K562 (cell line): ENCODE data around the gene DELE1. TPM values are rescaled to one million over a fixed set of nuclear protein-coding genes. Genes with fewer than 3 reads are reported as not detected.

Experiments used
- ATAC-seq: fragments of 200-7000 bp; cut with Tn5 transposase; 3 replicates; pipeline ENCODE4 v1.9.1; 2020; ENCODE audit warnings: moderate library complexity
- BruUV-seq: library from RNA; stranded (reverse); fragments of 400-500 nt; replicated peaks from 2 replicates; lab custom pipeline; 2021; lab: Mats Ljungman, UMichigan
- CTCF ChIA-PET: fragments of 300-600 bp; formaldehyde crosslinking; extraction: SDS; loops from one replicate; lab custom pipeline; 2021; ENCODE audit warnings: low intra/inter-chr PET ratio; lab: Yijun Ruan, JAX
- POLR2A ChIA-PET: fragments of 300-600, 350-650 bp; sonication (Branson Sonifier 250); formaldehyde crosslinking; extraction: SDS; loops from one replicate; lab custom pipeline; 2021; ENCODE audit warnings: antibody characterized with exemption, inconsistent platforms; lab: Yijun Ruan, JAX
- DNase-seq, 4 experiments: peaks; one replicate each; pipeline versions ENCODE4 v3.0.0 to v3.0.0-alpha.2; 2011 to 2018; ENCODE audit warnings: low spot score in 3 of 4, mixed read lengths in 3 of 4; ENCODE audit errors: extremely low read depth in 1 of 4
- FAIRE-seq: peaks from 2 replicates; lab custom pipeline; 2011; peaks lifted over from hg19 to GRCh38; lab: Jason Lieb, UNC
- H2AFZ ChIP-seq: 2 replicates; pipeline ENCODE4 v1.6.0; 2011; ENCODE audit warnings: low read depth, low read length, control low read depth, inconsistent platforms
- H3K27ac ChIP-seq: fragments of 200-600 bp; 3 replicates; pipeline ENCODE4 v1.8.0; 2011; ENCODE audit warnings: low read depth, mild to moderate bottlenecking, control low read depth, inconsistent platforms, low read length, moderate library complexity, mixed read lengths; ENCODE audit errors: extremely low read depth
- H3K27me3 ChIP-seq, 2 experiments: fragments of 300-600 bp in 1 of 2; 2 replicates in 1 of 2; 3 replicates in 1 of 2; pipeline versions ENCODE4 v1.6.0 to v1.8.0; 2011; ENCODE audit warnings: inconsistent platforms in 2 of 2, low read length in 2 of 2, mild to moderate bottlenecking in 1 of 2, mixed read lengths in 1 of 2, moderate library complexity in 1 of 2; ENCODE audit not compliant: control insufficient read depth in 2 of 2, insufficient read depth in 2 of 2
- H3K36me3 ChIP-seq: fragments of 300-600 bp; 3 replicates; pipeline ENCODE4 v1.8.0; 2011; ENCODE audit warnings: mild to moderate bottlenecking, low read length, inconsistent platforms; ENCODE audit not compliant: control insufficient read depth, insufficient read depth
- H3K4me1 ChIP-seq, 2 experiments: fragments of 200-600 bp in 1 of 2; replicated peaks in 1 of 2; 2 replicates in 1 of 2; 3 replicates in 1 of 2; pipeline versions ENCODE4 v1.5.1 to v1.8.0; 2011; ENCODE audit warnings: inconsistent platforms in 2 of 2, low read length in 2 of 2, mild to moderate bottlenecking in 1 of 2, mixed read lengths in 1 of 2, moderate library complexity in 1 of 2; ENCODE audit not compliant: control insufficient read depth in 2 of 2, insufficient read depth in 2 of 2
- H3K4me2 ChIP-seq: 2 replicates; pipeline ENCODE4 v1.6.1; 2011; ENCODE audit warnings: low read length, control low read depth, inconsistent platforms, mixed read lengths; ENCODE audit not compliant: insufficient read depth
- H3K4me3 ChIP-seq: fragments of 200-600 bp; sonication (generic), shearing (Covaris generic); 2 replicates; pipeline ENCODE4 v1.5.1; 2016; ENCODE audit warnings: control low read depth, inconsistent platforms
- H3K79me2 ChIP-seq: fragments of 200-600 bp; 3 replicates; pipeline ENCODE4 v1.8.0; 2011; ENCODE audit warnings: low read length, inconsistent platforms; ENCODE audit not compliant: control insufficient read depth, insufficient read depth
- H3K9ac ChIP-seq, 2 experiments: 2 replicates each; pipeline versions ENCODE4 v1.6.0 to v1.6.1; 2011; ENCODE audit warnings: low read depth in 2 of 2, low read length in 2 of 2, control low read depth in 1 of 2, inconsistent platforms in 1 of 2, mild to moderate bottlenecking in 1 of 2, mixed read lengths in 1 of 2; ENCODE audit not compliant: insufficient read depth in 1 of 2
- H3K9me1 ChIP-seq: one replicate; pipeline ENCODE4 v1.6.0; 2011; ENCODE audit warnings: inconsistent platforms, mild to moderate bottlenecking, low read length, moderate library complexity; ENCODE audit not compliant: control insufficient read depth, insufficient read depth
- H3K9me3 ChIP-seq: replicated peaks from 2 replicates; pipeline ENCODE4 v1.5.1; 2011; ENCODE audit warnings: low read depth, low read length, inconsistent platforms; ENCODE audit not compliant: control insufficient read depth, insufficient read depth
- H4K20me1 ChIP-seq: replicated peaks from 2 replicates; pipeline ENCODE4 v1.6.1; 2011; ENCODE audit warnings: low read length, inconsistent platforms, mixed read lengths; ENCODE audit not compliant: control insufficient read depth, insufficient read depth
- BACH1 ChIP-seq: fragments of 200-800 bp; sonication (Bioruptor generic); IDR thresholded peaks from 2 replicates; pipeline ENCODE4 v1.6.1; 2016; ENCODE audit warnings: missing genetic modification characterization, missing compliant biosample characterization
- ETS2 ChIP-seq: IDR thresholded peaks from 2 replicates; pipeline ENCODE4 v1.6.1; 2016; ENCODE audit warnings: borderline replicate concordance, missing genetic modification characterization, mild to moderate bottlenecking, moderate library complexity, missing compliant biosample characterization; ENCODE audit not compliant: poor library complexity, severe bottlenecking
- NELFE ChIP-seq: IDR thresholded peaks from 2 replicates; pipeline ENCODE4 v1.6.1; 2011; ENCODE audit warnings: mild to moderate bottlenecking; ENCODE audit not compliant: insufficient read depth, insufficient read length
- SIRT6 ChIP-seq: IDR thresholded peaks from one replicate; pipeline ENCODE4 v1.6.1; 2012; ENCODE audit warnings: low read depth, mild to moderate bottlenecking, control low read depth, inconsistent platforms, low read length, moderate library complexity
- TARDBP ChIP-seq: fragments of 450-650 bp; IDR thresholded peaks from 2 replicates; pipeline ENCODE4 v1.6.1; 2016
- TGIF2 ChIP-seq: sonication (generic); formaldehyde crosslinking; IDR thresholded peaks from 2 replicates; pipeline ENCODE4 v1.8.1; 2022; ENCODE audit warnings: mild to moderate bottlenecking, missing genetic modification reagents, moderate library complexity
- ZNF146 ChIP-seq: IDR thresholded peaks from one replicate; pipeline ENCODE4 v1.6.1; 2018; ENCODE audit warnings: missing compliant biosample characterization; ENCODE audit not compliant: unreplicated experiment
- WGBS: fragments of 100-300 bp; shearing (Covaris generic); methylation state at CpG from one replicate; pipeline ENCODE4 v1.1.6; 2016; ENCODE audit warnings: low coverage, mixed read lengths; ENCODE audit not compliant: insufficient coverage; ENCODE audit errors: missing lambda C conversion rate; 5-methylcytosine and 5-hydroxymethylcytosine counted together
- in situ Hi-C: fragments of 300-500 bp; cut with MboI; formaldehyde crosslinking; loops from 4 replicates; pipeline ENCODE4 v1.15.0; 2018; ENCODE audit warnings: inconsistent platforms, mixed read lengths
- intact Hi-C: fragments of 100-400 bp; cut with micrococcal nuclease; formaldehyde crosslinking; loops from 2 replicates; pipeline ENCODE4 v1.14.2; 2022
- polyA plus RNA-seq, 8 experiments: library from polyadenylated mRNA; depleted of rRNA in 4 of 8; stranded (reverse) in 5 of 8; unstranded in 3 of 8; fragments of >200 nt; fragmentation: Nextera tagmentation in 2 of 8; fragmentation: Illumina TruSeq in 1 of 8; extraction: Ambion mirVana in 2 of 8; extraction: Trizol in 1 of 8; gene quantifications; 2 replicates each; pipeline versions ENCODE4 v1.2.1 to v1.2.3, GENCODE V29; 2011 to 2014; ENCODE audit warnings: inconsistent platforms in 1 of 8, missing spikeins in 1 of 8
- total RNA-seq, 7 experiments: library from RNA; depleted of rRNA in 6 of 7; stranded (reverse); fragments of >200 nt in 6 of 7; fragmentation: Illumina TruSeq in 2 of 7; extraction: Trizol in 2 of 7; gene quantifications; 2 replicates each; pipeline versions ENCODE4 v1.2.1 to v1.2.3, GENCODE V29; 2011 to 2021; ENCODE audit warnings: low replicate concordance in 1 of 7
- TF ChIP-seq, protein P1 (sequence below): fragments of 250-450 bp; sonication (Bioruptor Pico); IDR thresholded peaks from 2 replicates; pipeline ENCODE4 v1.4.0; 2020
- TF ChIP-seq, protein P2 (sequence below): fragments of 450-650 bp; IDR thresholded peaks from 2 replicates; pipeline ENCODE4 v1.7.0; 2016; ENCODE audit warnings: borderline replicate concordance

The DELE1 gene
- total and polyA plus RNA-seq, 9 of the 15 experiments (the other 6 are each of a cell fraction or from before 2014, with no cell fraction given), result 16.6 to 74.4 (median 49.8) TPM

DNA sequence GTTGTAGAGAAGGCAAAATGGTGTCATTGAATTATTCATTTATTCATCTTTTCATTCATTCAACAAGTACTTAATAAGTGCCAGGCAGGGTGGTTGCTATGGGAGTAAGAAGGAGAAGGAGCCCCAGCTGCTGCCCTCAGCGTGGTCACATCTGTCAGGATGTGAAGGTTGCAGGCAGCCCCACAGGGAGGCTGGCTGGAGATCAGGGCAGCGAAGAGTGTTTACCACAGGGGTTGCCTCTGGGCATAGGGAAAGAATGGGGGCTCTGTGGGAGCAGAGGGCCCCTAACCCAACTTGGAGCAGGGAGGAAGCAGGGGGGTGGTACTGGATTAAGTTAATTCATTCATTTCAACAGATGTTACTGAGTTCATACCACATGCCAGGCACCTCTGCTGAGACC, 28.3 kb downstream of the DELE1 start (continued):
- no peak for TF ChIP-seq NELFE

DNA sequence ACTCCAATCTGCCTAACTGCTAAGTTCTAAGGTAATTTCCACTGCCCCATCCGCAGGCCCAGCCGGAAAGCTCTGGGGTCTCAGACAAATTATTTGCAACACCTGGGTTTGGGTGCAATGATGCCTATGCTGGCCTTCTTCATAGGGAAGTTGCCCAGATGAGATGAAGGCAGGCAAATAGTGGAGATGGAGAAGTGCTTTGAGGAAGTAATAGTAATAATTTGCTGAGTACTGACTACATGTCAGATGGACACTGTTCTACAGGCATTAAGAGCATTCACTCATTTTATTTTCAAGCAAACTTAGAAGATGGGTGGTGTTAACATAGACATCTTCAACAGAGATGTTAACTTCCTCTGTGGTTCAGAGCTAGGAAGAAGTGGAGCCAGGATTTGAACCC, 30.5 kb downstream of the DELE1 start:
- ATAC-seq, result no peak
- Histone ChIP-seq H3K4me1 (peaks cover 0 to 4% of the 10 kb centered on the region in 2 experiments; a peak in 1 of 5 replicates), H3K36me3 (no peaks in the 10 kb centered on the region), H3K9me1 (no peaks in the 10 kb centered on the region), H3K4me2 (no peak overlapping the region), H2AFZ (no peak overlapping the region), H3K27ac (no peak overlapping the region), H3K79me2 (no peaks in the 10 kb centered on the region), H3K4me3 (no peak overlapping the region), H3K27me3 (peaks cover 20 to 52% of the 10 kb centered on the region in 2 experiments; a peak in 4 of 5 replicates), H3K9ac (no peak overlapping the region), H4K20me1 (peaks cover 4% of the 10 kb centered on the region; the same call in 1 of the 2 replicates), H3K9me3 (no peaks in the 10 kb centered on the region)
- no TSS peak for BruUV-seq
- no peak for DNase-seq
- WGBS, result 86% methylated on average over 2 of the region's 2 CpGs
- ChIA-PET CTCF (no interaction called here), POLR2A (interaction anchor here (2.8 kb wide), 1 partner anchor 11 kb away, joined by 18 read pairs; no protein-coding TSS in a partner anchor)
- intact Hi-C loops (no loop called here), in situ Hi-C loops (no loop called here)
- no peak for FAIRE-seq
- no peak for TF ChIP-seq ETS2 (tag)
- TF ChIP-seq SIRT6, result no peak
- TF ChIP-seq TGIF2 (CRISPR knock-in tag), result no peak
- no peak for TF ChIP-seq BACH1 (tag)
- TF ChIP-seq TARDBP, result no peak
- TF ChIP-seq, protein P1, sequence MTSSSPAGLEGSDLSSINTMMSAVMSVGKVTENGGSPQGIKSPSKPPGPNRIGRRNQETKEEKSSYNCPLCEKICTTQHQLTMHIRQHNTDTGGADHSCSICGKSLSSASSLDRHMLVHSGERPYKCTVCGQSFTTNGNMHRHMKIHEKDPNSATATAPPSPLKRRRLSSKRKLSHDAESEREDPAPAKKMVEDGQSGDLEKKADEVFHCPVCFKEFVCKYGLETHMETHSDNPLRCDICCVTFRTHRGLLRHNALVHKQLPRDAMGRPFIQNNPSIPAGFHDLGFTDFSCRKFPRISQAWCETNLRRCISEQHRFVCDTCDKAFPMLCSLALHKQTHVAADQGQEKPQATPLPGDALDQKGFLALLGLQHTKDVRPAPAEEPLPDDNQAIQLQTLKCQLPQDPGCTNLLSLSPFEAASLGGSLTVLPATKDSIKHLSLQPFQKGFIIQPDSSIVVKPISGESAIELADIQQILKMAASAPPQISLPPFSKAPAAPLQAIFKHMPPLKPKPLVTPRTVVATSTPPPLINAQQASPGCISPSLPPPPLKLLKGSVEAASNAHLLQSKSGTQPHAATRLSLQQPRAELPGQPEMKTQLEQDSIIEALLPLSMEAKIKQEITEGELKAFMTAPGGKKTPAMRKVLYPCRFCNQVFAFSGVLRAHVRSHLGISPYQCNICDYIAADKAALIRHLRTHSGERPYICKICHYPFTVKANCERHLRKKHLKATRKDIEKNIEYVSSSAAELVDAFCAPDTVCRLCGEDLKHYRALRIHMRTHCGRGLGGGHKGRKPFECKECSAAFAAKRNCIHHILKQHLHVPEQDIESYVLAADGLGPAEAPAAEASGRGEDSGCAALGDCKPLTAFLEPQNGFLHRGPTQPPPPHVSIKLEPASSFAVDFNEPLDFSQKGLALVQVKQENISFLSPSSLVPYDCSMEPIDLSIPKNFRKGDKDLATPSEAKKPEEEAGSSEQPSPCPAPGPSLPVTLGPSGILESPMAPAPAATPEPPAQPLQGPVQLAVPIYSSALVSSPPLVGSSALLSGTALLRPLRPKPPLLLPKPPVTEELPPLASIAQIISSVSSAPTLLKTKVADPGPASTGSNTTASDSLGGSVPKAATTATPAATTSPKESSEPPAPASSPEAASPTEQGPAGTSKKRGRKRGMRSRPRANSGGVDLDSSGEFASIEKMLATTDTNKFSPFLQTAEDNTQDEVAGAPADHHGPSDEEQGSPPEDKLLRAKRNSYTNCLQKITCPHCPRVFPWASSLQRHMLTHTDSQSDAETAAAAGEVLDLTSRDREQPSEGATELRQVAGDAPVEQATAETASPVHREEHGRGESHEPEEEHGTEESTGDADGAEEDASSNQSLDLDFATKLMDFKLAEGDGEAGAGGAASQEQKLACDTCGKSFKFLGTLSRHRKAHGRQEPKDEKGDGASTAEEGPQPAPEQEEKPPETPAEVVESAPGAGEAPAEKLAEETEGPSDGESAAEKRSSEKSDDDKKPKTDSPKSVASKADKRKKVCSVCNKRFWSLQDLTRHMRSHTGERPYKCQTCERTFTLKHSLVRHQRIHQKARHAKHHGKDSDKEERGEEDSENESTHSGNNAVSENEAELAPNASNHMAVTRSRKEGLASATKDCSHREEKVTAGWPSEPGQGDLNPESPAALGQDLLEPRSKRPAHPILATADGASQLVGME (CRISPR knock-in tag), result no peak
- TF ChIP-seq, protein P2, sequence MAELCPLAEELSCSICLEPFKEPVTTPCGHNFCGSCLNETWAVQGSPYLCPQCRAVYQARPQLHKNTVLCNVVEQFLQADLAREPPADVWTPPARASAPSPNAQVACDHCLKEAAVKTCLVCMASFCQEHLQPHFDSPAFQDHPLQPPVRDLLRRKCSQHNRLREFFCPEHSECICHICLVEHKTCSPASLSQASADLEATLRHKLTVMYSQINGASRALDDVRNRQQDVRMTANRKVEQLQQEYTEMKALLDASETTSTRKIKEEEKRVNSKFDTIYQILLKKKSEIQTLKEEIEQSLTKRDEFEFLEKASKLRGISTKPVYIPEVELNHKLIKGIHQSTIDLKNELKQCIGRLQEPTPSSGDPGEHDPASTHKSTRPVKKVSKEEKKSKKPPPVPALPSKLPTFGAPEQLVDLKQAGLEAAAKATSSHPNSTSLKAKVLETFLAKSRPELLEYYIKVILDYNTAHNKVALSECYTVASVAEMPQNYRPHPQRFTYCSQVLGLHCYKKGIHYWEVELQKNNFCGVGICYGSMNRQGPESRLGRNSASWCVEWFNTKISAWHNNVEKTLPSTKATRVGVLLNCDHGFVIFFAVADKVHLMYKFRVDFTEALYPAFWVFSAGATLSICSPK, result no peak
- TF ChIP-seq ZNF146, result no peak
